Stomach smooth muscle (tissue), 2 donors: ENCODE data around the gene PEX11A.

Source experiments
- H3K27ac ChIP-seq: one replicate; pipeline ENCODE4 v1.7.0; 2013; ENCODE audit warnings: mild to moderate bottlenecking, low read length, inconsistent platforms
- H3K27me3 ChIP-seq, 2 donors: one replicate each; pipeline ENCODE4 v1.7.0; 2013; ENCODE audit warnings: low read length in 2 of 2; ENCODE audit not compliant: insufficient read depth in 2 of 2, control insufficient read depth in 1 of 2
- H3K36me3 ChIP-seq, 2 donors: one replicate each; pipeline ENCODE4 v1.7.0; 2013; ENCODE audit warnings: low read length in 2 of 2; ENCODE audit not compliant: control insufficient read depth in 2 of 2, insufficient read depth in 2 of 2
- H3K4me1 ChIP-seq: one replicate; pipeline ENCODE4 v1.7.0; 2013; ENCODE audit warnings: low read length; ENCODE audit not compliant: control insufficient read depth, insufficient read depth
- H3K4me3 ChIP-seq, 2 donors: one replicate each; pipeline ENCODE4 v1.7.0; 2013; ENCODE audit warnings: low read length in 2 of 2
- H3K9ac ChIP-seq, 2 donors: one replicate each; pipeline ENCODE4 v1.7.0; 2013; ENCODE audit warnings: low read length in 2 of 2, mild to moderate bottlenecking in 1 of 2
- H3K9me3 ChIP-seq, 2 donors: one replicate each; pipeline ENCODE4 v1.7.0; 2013; ENCODE audit warnings: low read length in 2 of 2; ENCODE audit not compliant: control insufficient read depth in 2 of 2
- donor health status: healthy.
- donor health status: Pancreatic carcinoma.

The PEX11A gene

GRCh38 chr15:89646416-89647141 lies 44.0 kb downstream of the PEX11A start:
- Histone ChIP-seq H3K4me3 (no peak overlapping the region), H3K36me3 (peaks cover 3 to 10% of the 10 kb centered on the region in 2 donors)

GRCh38 chr15:89645680-89646079 lies 44.9 kb downstream of the PEX11A start:
- Histone ChIP-seq H3K9ac (no peak overlapping the region), H3K4me1 (peaks cover 7% of the 10 kb centered on the region), H3K4me3 (no peak overlapping the region), H3K27me3 (no peaks in the 10 kb centered on the region), H3K27ac (no peak overlapping the region), H3K9me3 (no peaks in the 10 kb centered on the region), H3K36me3 (peaks cover 3 to 13% of the 10 kb centered on the region in 2 donors)

More at GRCh38 chr15:89646416-89647141, 44.0 kb downstream of the PEX11A start:
- no peak overlapping the region for H3K27ac ChIP-seq
- no peak overlapping the region for H3K9ac ChIP-seq
- no peaks in the 10 kb centered on the region for H3K27me3 ChIP-seq
- peaks cover 7% of the 10 kb centered on the region for H3K4me1 ChIP-seq
- H3K9me3 ChIP-seq = no peaks in the 10 kb centered on the region

- no peak overlapping the region for H3K9ac ChIP-seq
- no peaks in the 10 kb centered on the region for H3K9me3 ChIP-seq
- H3K27me3 ChIP-seq = no peaks in the 10 kb centered on the region
- H3K36me3 ChIP-seq = peaks cover 3 to 13% of the 10 kb centered on the region in 2 donors
- peaks cover 3% of the 10 kb centered on the region for H3K4me1 ChIP-seq
- H3K27ac ChIP-seq = no peak overlapping the region
- H3K4me3 ChIP-seq = no peak overlapping the region
Measured at GRCh38 chr15:89642106-89642505, 48.4 kb downstream of the PEX11A start.

GRCh38 chr15:89641053-89641452 lies 49.5 kb downstream of the PEX11A start:
- Histone ChIP-seq H3K36me3 (peaks cover 3 to 13% of the 10 kb centered on the region in 2 donors), H3K9me3 (no peaks in the 10 kb centered on the region), H3K4me3 (no peak overlapping the region), H3K27me3 (no peaks in the 10 kb centered on the region), H3K4me1 (no peaks in the 10 kb centered on the region), H3K27ac (no peak overlapping the region), H3K9ac (no peak overlapping the region)

- H3K9ac ChIP-seq = no peak overlapping the region
- H3K27me3 ChIP-seq = no peaks in the 10 kb centered on the region
- H3K36me3 ChIP-seq = peaks cover 3 to 13% of the 10 kb centered on the region in 2 donors
- H3K4me1 ChIP-seq = no peaks in the 10 kb centered on the region
- no peaks in the 10 kb centered on the region for H3K9me3 ChIP-seq
- no peak overlapping the region for H3K27ac ChIP-seq
- no peak overlapping the region for H3K4me3 ChIP-seq
Measured at GRCh38 chr15:89640245-89640644, 50.3 kb downstream of the PEX11A start.

GRCh38 chr15:89633585-89633984 lies 57.0 kb downstream of the PEX11A start:
- Histone ChIP-seq H3K4me3 (no peak overlapping the region), H3K27ac (no peak overlapping the region), H3K27me3 (no peaks in the 10 kb centered on the region), H3K9me3 (no peaks in the 10 kb centered on the region), H3K4me1 (no peaks in the 10 kb centered on the region), H3K36me3 (peaks cover 33 to 38% of the 10 kb centered on the region in 2 donors), H3K9ac (no peak overlapping the region)

GRCh38 chr15:89632563-89633430 lies 57.8 kb downstream of the PEX11A start:
- H3K4me3 ChIP-seq = no peak overlapping the region
- H3K9ac ChIP-seq = no peak overlapping the region
- no peak overlapping the region for H3K27ac ChIP-seq
- H3K4me1 ChIP-seq = no peaks in the 10 kb centered on the region
- H3K9me3 ChIP-seq = no peaks in the 10 kb centered on the region
- H3K27me3 ChIP-seq = no peaks in the 10 kb centered on the region
- H3K36me3 ChIP-seq = peaks cover 33 to 42% of the 10 kb centered on the region in 2 donors

GRCh38 chr15:89631902-89632264 lies 58.7 kb downstream of the PEX11A start:
- no peak overlapping the region for H3K4me3 ChIP-seq
- H3K27ac ChIP-seq = no peak overlapping the region
- H3K4me1 ChIP-seq = no peaks in the 10 kb centered on the region
- H3K9me3 ChIP-seq = no peaks in the 10 kb centered on the region
- peaks cover 33 to 46% of the 10 kb centered on the region in 2 donors for H3K36me3 ChIP-seq
- no peaks in the 10 kb centered on the region for H3K27me3 ChIP-seq
- no peak overlapping the region for H3K9ac ChIP-seq
